IMR-90 (cell line): Measurements from ENCODE around the gene RTCB. TPM values are rescaled to one million over a fixed set of nuclear protein-coding genes. Genes with fewer than 3 reads are reported as not detected.

ENCODE experiments used
- ATAC-seq: fragments of 200-7000 bp; cut with Tn5 transposase; 2 replicates; pipeline ENCODE4 v1.9.1; 2020; ENCODE audit warnings: low read depth, mild to moderate bottlenecking, moderate library complexity
- BruUV-seq: library from RNA; stranded (reverse); fragments of 400-500 nt; replicated peaks from 2 replicates; lab custom pipeline; 2021; lab: Mats Ljungman, UMichigan
- CTCF ChIA-PET: fragments of 300-600 bp; formaldehyde crosslinking; extraction: SDS; loops from one replicate; lab custom pipeline; 2021; ENCODE audit warnings: antibody characterized with exemption; lab: Yijun Ruan, JAX
- POLR2A ChIA-PET: fragments of 300-600 bp; sonication (Branson Sonifier 250); formaldehyde crosslinking; loops from one replicate; lab custom pipeline; 2022; ENCODE audit warnings: antibody characterized with exemption; ENCODE audit not compliant: unreplicated experiment; lab: Charles Lee
- DNase-seq: peaks from one replicate; pipeline ENCODE4 v3.0.0; 2013
- H2AFZ ChIP-seq: replicated peaks from 2 replicates; pipeline ENCODE3; 2013; ENCODE audit warnings: low read length, mild to moderate bottlenecking; ENCODE audit not compliant: poor library complexity
- H2AK5ac ChIP-seq: 2 replicates; pipeline ENCODE4 v1.6.1; 2013; ENCODE audit warnings: low read depth, low read length, inconsistent platforms
- H2AK9ac ChIP-seq: replicated peaks from 2 replicates; pipeline ENCODE3; 2013; ENCODE audit warnings: mild to moderate bottlenecking, low read depth, low read length, moderate library complexity; ENCODE audit not compliant: poor library complexity
- H2BK120ac ChIP-seq: 2 replicates; pipeline ENCODE4 v1.6.1; 2013; ENCODE audit warnings: low read depth, low read length, inconsistent platforms
- H2BK15ac ChIP-seq: 3 replicates; pipeline ENCODE4 v1.6.1; 2013; ENCODE audit warnings: low read depth, low read length, inconsistent platforms
- H2BK20ac ChIP-seq: 2 replicates; pipeline ENCODE4 v1.6.1; 2013; ENCODE audit warnings: low read depth, mild to moderate bottlenecking, inconsistent platforms, low read length, moderate library complexity
- H2BK5ac ChIP-seq: 2 replicates; pipeline ENCODE4 v1.6.1; 2013; ENCODE audit warnings: mild to moderate bottlenecking, low read depth, low read length, inconsistent platforms; ENCODE audit not compliant: poor library complexity, severe bottlenecking
- H3K14ac ChIP-seq: replicated peaks from 2 replicates; pipeline ENCODE4 v1.6.1; 2013; ENCODE audit warnings: low read depth, low read length, inconsistent platforms
- H3K18ac ChIP-seq: 2 replicates; pipeline ENCODE4 v1.6.1; 2013; ENCODE audit warnings: low read depth, low read length, control low read depth
- H3K23ac ChIP-seq: 2 replicates; pipeline ENCODE4 v1.6.1; 2013; ENCODE audit warnings: low read depth, low read length, inconsistent platforms
- H3K27ac ChIP-seq: 2 replicates; pipeline ENCODE4 v1.5.1; 2013; ENCODE audit warnings: mild to moderate bottlenecking, control low read depth, low read length; ENCODE audit not compliant: insufficient read depth
- H3K27me3 ChIP-seq: 2 replicates; pipeline ENCODE4 v1.6.1; 2013; ENCODE audit warnings: low read length; ENCODE audit not compliant: control insufficient read depth, insufficient read depth
- H3K36me3 ChIP-seq: 2 replicates; pipeline ENCODE4 v1.6.1; 2013; ENCODE audit warnings: low read length, mixed read lengths; ENCODE audit not compliant: control insufficient read depth, insufficient read depth
- H3K4ac ChIP-seq: 2 replicates; pipeline ENCODE4 v1.6.1; 2013; ENCODE audit warnings: low read depth, low read length, inconsistent platforms
- H3K4me1 ChIP-seq: 2 replicates; pipeline ENCODE4 v1.6.1; 2013; ENCODE audit warnings: low read length, mixed read lengths; ENCODE audit not compliant: control insufficient read depth, insufficient read depth
- H3K4me2 ChIP-seq: 2 replicates; pipeline ENCODE4 v1.6.1; 2013; ENCODE audit warnings: low read depth, mild to moderate bottlenecking, control low read depth, low read length, moderate library complexity
- H3K4me3 ChIP-seq: 2 replicates; pipeline ENCODE4 v1.5.1; 2013; ENCODE audit warnings: low read depth, mild to moderate bottlenecking, control low read depth, low read length, moderate library complexity; ENCODE audit not compliant: insufficient read depth
- H3K56ac ChIP-seq: 2 replicates; pipeline ENCODE4 v1.6.1; 2013; ENCODE audit warnings: low read length, inconsistent platforms; ENCODE audit not compliant: insufficient read depth; ENCODE audit errors: extremely low read depth
- H3K79me1 ChIP-seq, 2 experiments: 2 replicates each; pipeline ENCODE4 v1.6.1; 2013; ENCODE audit warnings: low read length in 2 of 2, inconsistent platforms in 1 of 2, low read depth in 1 of 2
- H3K9ac ChIP-seq: 2 replicates; pipeline ENCODE4 v1.6.1; 2013; ENCODE audit warnings: low read depth, low read length, control low read depth
- H3K9me1 ChIP-seq: 2 replicates; pipeline ENCODE4 v1.6.1; 2013; ENCODE audit warnings: low read length, inconsistent platforms; ENCODE audit not compliant: insufficient read depth
- H3K9me3 ChIP-seq: 2 replicates; pipeline ENCODE4 v1.6.1; 2013; ENCODE audit warnings: low read length; ENCODE audit not compliant: control insufficient read depth, insufficient read depth
- H4K20me1 ChIP-seq: 2 replicates; pipeline ENCODE4 v1.6.1; 2013; ENCODE audit warnings: low read length, inconsistent platforms; ENCODE audit not compliant: insufficient read depth
- H4K5ac ChIP-seq: 2 replicates; pipeline ENCODE4 v1.6.1; 2013; ENCODE audit warnings: mild to moderate bottlenecking, low read depth, low read length, control low read depth
- H4K8ac ChIP-seq, 2 experiments: 2 replicates each; pipeline ENCODE4 v1.6.1; 2013; ENCODE audit warnings: low read depth in 2 of 2, low read length in 2 of 2, control low read depth in 1 of 2, inconsistent platforms in 1 of 2
- H4K91ac ChIP-seq: 2 replicates; pipeline ENCODE4 v1.6.1; 2013; ENCODE audit warnings: low read depth, low read length, inconsistent platforms; ENCODE audit not compliant: insufficient read depth
- BHLHE40 ChIP-seq: fragments of 150-350 bp; IDR thresholded peaks from 2 replicates; pipeline ENCODE4 v1.6.1; 2016; ENCODE audit warnings: mild to moderate bottlenecking, low read depth, low read length
- CEBPB ChIP-seq: IDR thresholded peaks from 2 replicates; pipeline ENCODE4 v1.6.1; 2012; ENCODE audit warnings: low read depth, low read length, improper control_type of control experiment
- CHD1 ChIP-seq: IDR thresholded peaks from 2 replicates; pipeline ENCODE4 v1.6.1; 2012; ENCODE audit warnings: low read depth, low read length, improper control_type of control experiment
- FOS ChIP-seq: fragments of 150-350 bp; IDR thresholded peaks from 2 replicates; pipeline ENCODE4 v1.6.1; 2016; ENCODE audit warnings: low read depth, low read length
- MAFK ChIP-seq: IDR thresholded peaks from 2 replicates; pipeline ENCODE4 v1.6.1; 2012; ENCODE audit warnings: low read depth, low read length, improper control_type of control experiment
- MAZ ChIP-seq: IDR thresholded peaks from 2 replicates; pipeline ENCODE4 v1.6.1; 2012; ENCODE audit warnings: low read depth, mild to moderate bottlenecking, low read length, improper control_type of control experiment, moderate library complexity, borderline replicate concordance
- MXI1 ChIP-seq: IDR thresholded peaks from 2 replicates; pipeline ENCODE4 v1.6.1; 2012; ENCODE audit warnings: low read depth, mild to moderate bottlenecking, low read length, moderate library complexity, borderline replicate concordance
- NFE2L2 ChIP-seq: fragments of 150-350 bp; IDR thresholded peaks from 2 replicates; pipeline ENCODE4 v1.6.1; 2016; ENCODE audit warnings: low read depth, mild to moderate bottlenecking, low read length
- POLR2A ChIP-seq: IDR thresholded peaks from 2 replicates; pipeline ENCODE4 v1.6.1; 2012; ENCODE audit warnings: mild to moderate bottlenecking, low read depth, low read length
- RAD21 ChIP-seq: IDR thresholded peaks from 2 replicates; pipeline ENCODE4 v1.6.1; 2012; ENCODE audit warnings: low read length, improper control_type of control experiment
- RCOR1 ChIP-seq: IDR thresholded peaks from 2 replicates; pipeline ENCODE4 v1.6.1; 2012; ENCODE audit warnings: mild to moderate bottlenecking, low read length, improper control_type of control experiment; ENCODE audit not compliant: insufficient replicate concordance
- RFX5 ChIP-seq: IDR thresholded peaks from 2 replicates; pipeline ENCODE4 v1.8.0; 2012; ENCODE audit warnings: low read depth, mild to moderate bottlenecking, low read length, moderate library complexity
- SMC3 ChIP-seq: fragments of 150-350 bp; IDR thresholded peaks from 2 replicates; pipeline ENCODE4 v1.6.1; 2016; ENCODE audit warnings: low read depth, mild to moderate bottlenecking, antibody characterized with exemption, low read length, moderate library complexity
- WGBS, 2 experiments: methylation state at CpG; one replicate each; pipeline versions ENCODE4 v1.1.5 to v1.1.7; 2013; ENCODE audit warnings: missing lambda C conversion rate in 2 of 2; ENCODE audit not compliant: insufficient read length in 1 of 2; ENCODE audit errors: extremely low coverage in 2 of 2; 5-methylcytosine and 5-hydroxymethylcytosine counted together
- dilution Hi-C: fragments of 300-500 bp; cut with HindIII; formaldehyde crosslinking; loops from one replicate; pipeline ENCODE4 v1.14.3; 2018; ENCODE audit warnings: low sequenced_read_pairs; ENCODE audit not compliant: unreplicated experiment
- in situ Hi-C: fragments of 300-500 bp; cut with MboI; formaldehyde crosslinking; loops from 3 replicates; pipeline ENCODE4 v1.14.3; 2019; ENCODE audit warnings: low sequenced_read_pairs, inconsistent platforms, mixed read lengths
- intact Hi-C: fragments of 100-400 bp; cut with micrococcal nuclease; formaldehyde crosslinking; loops from 2 replicates; pipeline ENCODE4 v1.10.0; 2022
- polyA plus RNA-seq, 3 experiments: library from polyadenylated mRNA; depleted of rRNA; stranded (reverse); fragments of >200 nt; gene quantifications; 2 replicates each; pipeline ENCODE4 v1.2.3, GENCODE V29; 2012; ENCODE audit warnings: low replicate concordance in 1 of 3
- total RNA-seq: library from RNA; depleted of rRNA; stranded (reverse); fragments of >200 nt; gene quantifications from 2 replicates; pipeline ENCODE4 v1.2.3, GENCODE V29; 2012
- TF ChIP-seq, protein P1 (sequence below): conservative IDR thresholded peaks from 2 replicates; pipeline ENCODE4 v1.5.1; 2012; ENCODE audit warnings: mild to moderate bottlenecking, low read depth, low read length, improper control_type of control experiment
- TF ChIP-seq, protein P2 (sequence below): fragments of 150-350 bp; IDR thresholded peaks from 2 replicates; pipeline ENCODE4 v1.6.1; 2017; ENCODE audit warnings: mild to moderate bottlenecking, antibody characterized with exemption, low read length, low read depth
- TF ChIP-seq, protein P3 (sequence below): fragments of 150-350 bp; IDR thresholded peaks from 2 replicates; pipeline ENCODE4 v1.6.1; 2016; ENCODE audit warnings: low read depth, mild to moderate bottlenecking, low read length, moderate library complexity, borderline replicate concordance

Gene RTCB
- total and polyA plus RNA-seq, 2 of the 4 experiments (the other 2 are of a cell fraction) = 115 to 213 TPM

DNA sequence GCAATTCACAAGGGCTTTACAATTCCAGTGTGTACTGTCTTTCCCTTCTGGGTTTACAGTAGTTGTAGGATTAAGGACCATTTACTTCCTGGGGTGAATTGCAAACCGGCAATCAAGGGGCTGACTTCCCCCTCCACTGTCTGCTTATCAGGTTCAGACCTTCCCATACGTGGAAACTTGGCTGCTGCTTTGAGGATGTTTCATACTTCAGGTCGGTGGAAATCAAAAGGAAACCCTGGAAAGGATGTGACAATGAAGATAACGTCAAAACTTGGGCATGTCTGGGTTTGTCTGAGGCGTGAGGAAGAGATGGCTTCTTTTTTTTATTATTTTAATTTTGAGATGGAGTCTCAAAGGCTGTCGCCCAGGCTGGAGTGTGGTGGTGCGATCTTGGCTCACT lies 2.1 kb upstream of the RTCB start:
- H3K4me3 ChIP-seq = no peak overlapping the region
- peaks cover 10 to 21% of the 10 kb centered on the region in 2 experiments; a peak in 3 of 4 replicates for H3K79me1 ChIP-seq
- no TSS peak for BruUV-seq
- H3K18ac ChIP-seq = no peak overlapping the region
- ChIA-PET CTCF (no interaction called here), POLR2A (no interaction called here)
- H3K23ac ChIP-seq = no peak overlapping the region
- no peak overlapping the region for H3K56ac ChIP-seq
- dilution Hi-C loops = no loop called here
- no peak overlapping the region for H2BK5ac ChIP-seq
- 0 out of 2 replicates have a peak, but pooled peaks cover 3% of the 10 kb centered on the region for H3K9me1 ChIP-seq
- peak overlapping the region; percentile 12 for H2AK9ac ChIP-seq
- ATAC-seq = no peak
- in situ Hi-C loops = loop anchor here (5.0 kb wide), 1 partner anchor 58 kb away; the partner anchor contains the start of gene FBXO7
- H4K91ac ChIP-seq = no peak overlapping the region
- no peaks in the 10 kb centered on the region for H3K36me3 ChIP-seq
- H4K20me1 ChIP-seq = peaks cover 9% of the 10 kb centered on the region; the same call in 1 of the 2 replicates
- no peak overlapping the region for H3K4me2 ChIP-seq
- no peak overlapping the region for H3K14ac ChIP-seq
- H3K27me3 ChIP-seq = peaks cover 6% of the 10 kb centered on the region
- intact Hi-C loops = loop anchor here (5.0 to 10.0 kb wide), 2 partner anchors 391 to 573 kb away; partner anchors contain the start of gene TIMP3
- no peak overlapping the region for H4K5ac ChIP-seq
- H2BK15ac ChIP-seq = no peak overlapping the region
- H3K27ac ChIP-seq = no peak overlapping the region
- no peak overlapping the region for H2AFZ ChIP-seq
- no peak overlapping the region for H2AK5ac ChIP-seq
- WGBS, 2 experiments = 58% methylated on average over 2 of the region's 7 CpGs; no CpG with 5 or more reads in 1 of the 2 experiments
- no peak for DNase-seq
- no peak overlapping the region for H4K8ac ChIP-seq
- H3K4ac ChIP-seq = no peak overlapping the region
- no peak overlapping the region for H3K9ac ChIP-seq
- H2BK20ac ChIP-seq = no peak overlapping the region
- H3K9me3 ChIP-seq = no peaks in the 10 kb centered on the region
- no peak overlapping the region for H2BK120ac ChIP-seq
- TF ChIP-seq RAD21 = no peak
- no peak for TF ChIP-seq MAZ
- TF ChIP-seq, protein P1, sequence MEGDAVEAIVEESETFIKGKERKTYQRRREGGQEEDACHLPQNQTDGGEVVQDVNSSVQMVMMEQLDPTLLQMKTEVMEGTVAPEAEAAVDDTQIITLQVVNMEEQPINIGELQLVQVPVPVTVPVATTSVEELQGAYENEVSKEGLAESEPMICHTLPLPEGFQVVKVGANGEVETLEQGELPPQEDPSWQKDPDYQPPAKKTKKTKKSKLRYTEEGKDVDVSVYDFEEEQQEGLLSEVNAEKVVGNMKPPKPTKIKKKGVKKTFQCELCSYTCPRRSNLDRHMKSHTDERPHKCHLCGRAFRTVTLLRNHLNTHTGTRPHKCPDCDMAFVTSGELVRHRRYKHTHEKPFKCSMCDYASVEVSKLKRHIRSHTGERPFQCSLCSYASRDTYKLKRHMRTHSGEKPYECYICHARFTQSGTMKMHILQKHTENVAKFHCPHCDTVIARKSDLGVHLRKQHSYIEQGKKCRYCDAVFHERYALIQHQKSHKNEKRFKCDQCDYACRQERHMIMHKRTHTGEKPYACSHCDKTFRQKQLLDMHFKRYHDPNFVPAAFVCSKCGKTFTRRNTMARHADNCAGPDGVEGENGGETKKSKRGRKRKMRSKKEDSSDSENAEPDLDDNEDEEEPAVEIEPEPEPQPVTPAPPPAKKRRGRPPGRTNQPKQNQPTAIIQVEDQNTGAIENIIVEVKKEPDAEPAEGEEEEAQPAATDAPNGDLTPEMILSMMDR = no peak
- no peak for TF ChIP-seq CHD1
- no peak for TF ChIP-seq RCOR1
- no peak for TF ChIP-seq RFX5
- TF ChIP-seq MXI1 = no peak
- no peak for TF ChIP-seq POLR2A
- no peak for TF ChIP-seq NFE2L2
- TF ChIP-seq, protein P2, sequence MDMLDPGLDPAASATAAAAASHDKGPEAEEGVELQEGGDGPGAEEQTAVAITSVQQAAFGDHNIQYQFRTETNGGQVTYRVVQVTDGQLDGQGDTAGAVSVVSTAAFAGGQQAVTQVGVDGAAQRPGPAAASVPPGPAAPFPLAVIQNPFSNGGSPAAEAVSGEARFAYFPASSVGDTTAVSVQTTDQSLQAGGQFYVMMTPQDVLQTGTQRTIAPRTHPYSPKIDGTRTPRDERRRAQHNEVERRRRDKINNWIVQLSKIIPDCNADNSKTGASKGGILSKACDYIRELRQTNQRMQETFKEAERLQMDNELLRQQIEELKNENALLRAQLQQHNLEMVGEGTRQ = no peak
- TF ChIP-seq FOS = no peak
- no peak for TF ChIP-seq BHLHE40
- TF ChIP-seq SMC3 = no peak
- TF ChIP-seq CEBPB = no peak
- TF ChIP-seq, protein P3, sequence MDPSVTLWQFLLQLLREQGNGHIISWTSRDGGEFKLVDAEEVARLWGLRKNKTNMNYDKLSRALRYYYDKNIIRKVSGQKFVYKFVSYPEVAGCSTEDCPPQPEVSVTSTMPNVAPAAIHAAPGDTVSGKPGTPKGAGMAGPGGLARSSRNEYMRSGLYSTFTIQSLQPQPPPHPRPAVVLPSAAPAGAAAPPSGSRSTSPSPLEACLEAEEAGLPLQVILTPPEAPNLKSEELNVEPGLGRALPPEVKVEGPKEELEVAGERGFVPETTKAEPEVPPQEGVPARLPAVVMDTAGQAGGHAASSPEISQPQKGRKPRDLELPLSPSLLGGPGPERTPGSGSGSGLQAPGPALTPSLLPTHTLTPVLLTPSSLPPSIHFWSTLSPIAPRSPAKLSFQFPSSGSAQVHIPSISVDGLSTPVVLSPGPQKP = no peak
- TF ChIP-seq MAFK = no peak
- peaks cover 2% of the 10 kb centered on the region; the same call in 1 of the 2 replicates for H3K4me1 ChIP-seq
